Caco-2 (cell line): ENCODE measurements around the gene PGLYRP4. TPM values are rescaled to one million over a fixed set of nuclear protein-coding genes. Genes with fewer than 3 reads are reported as not detected.

Experiments
- BruUV-seq: library from RNA; stranded (reverse); fragments of 400-500 nt; replicated peaks from 2 replicates; lab custom pipeline; 2021; lab: Mats Ljungman, UMichigan
- CTCF ChIA-PET: fragments of 300-600 bp; sonication (Branson Sonifier 250); formaldehyde crosslinking; loops from one replicate; lab custom pipeline; 2022; ENCODE audit warnings: antibody characterized with exemption; lab: Charles Lee
- POLR2A ChIA-PET: fragments of 300-600 bp; sonication (Branson Sonifier 250); formaldehyde crosslinking; loops from one replicate; lab custom pipeline; 2022; ENCODE audit warnings: antibody characterized with exemption; lab: Charles Lee
- DNase-seq, 2 experiments: peaks; one replicate each; pipeline versions ENCODE4 v3.0.0 to v3.0.0-alpha.2; 2020 to 2022
- H3K27me3 ChIP-seq: replicated peaks from 2 replicates; pipeline ENCODE4 v1.6.0; 2011; ENCODE audit warnings: low read length; ENCODE audit not compliant: control insufficient read depth, insufficient read depth
- H3K36me3 ChIP-seq: 2 replicates; pipeline ENCODE4 v1.5.1; 2011; ENCODE audit warnings: low read length; ENCODE audit not compliant: control insufficient read depth, insufficient read depth
- H3K4me1 ChIP-seq: fragments of 250-450 bp; sonication (Bioruptor Pico); 2 replicates; pipeline ENCODE4 v1.5.1; 2020; ENCODE audit warnings: mild to moderate bottlenecking
- H3K4me3 ChIP-seq: 2 replicates; pipeline ENCODE4 v1.5.1; 2011; ENCODE audit warnings: low read depth, mild to moderate bottlenecking, control low read depth, low read length
- H3K9me3 ChIP-seq: fragments of 250-450 bp; sonication (Bioruptor Pico); 2 replicates; pipeline ENCODE4 v1.5.1; 2020; ENCODE audit warnings: mild to moderate bottlenecking, moderate library complexity
- H3K27ac Mint-ChIP-seq: one replicate; pipeline ENCODE4 v1.8.0; 2022; ENCODE audit warnings: mixed read lengths; ENCODE audit not compliant: unreplicated experiment
- H3K27me3 Mint-ChIP-seq: one replicate; pipeline ENCODE4 v1.8.0; 2022; ENCODE audit warnings: mixed read lengths; ENCODE audit not compliant: insufficient read depth, unreplicated experiment
- H3K36me3 Mint-ChIP-seq: one replicate; pipeline ENCODE4 v1.8.0; 2022; ENCODE audit warnings: mild to moderate bottlenecking, mixed read lengths; ENCODE audit not compliant: insufficient read depth, unreplicated experiment
- H3K4me1 Mint-ChIP-seq: one replicate; pipeline ENCODE4 v1.8.0; 2022; ENCODE audit warnings: low read depth, mixed read lengths; ENCODE audit not compliant: unreplicated experiment
- H3K4me3 Mint-ChIP-seq: one replicate; pipeline ENCODE4 v1.8.0; 2022; ENCODE audit warnings: mild to moderate bottlenecking, moderate library complexity, mixed read lengths; ENCODE audit not compliant: unreplicated experiment
- H3K9me3 Mint-ChIP-seq: one replicate; pipeline ENCODE4 v1.8.0; 2022; ENCODE audit warnings: mixed read lengths; ENCODE audit not compliant: unreplicated experiment
- CTCF ChIP-seq, 2 experiments: fragments of 200-600 bp in 1 of 2; IDR thresholded peaks; 1 replicate in 1 of 2; 2 replicates in 1 of 2; pipeline versions ENCODE4 v1.5.1 to v1.8.0; 2011 to 2022; ENCODE audit warnings: antibody characterized with exemption in 1 of 2, control low read depth in 1 of 2, inconsistent platforms in 1 of 2, low read depth in 1 of 2, low read length in 1 of 2, mild to moderate bottlenecking in 1 of 2, moderate library complexity in 1 of 2; ENCODE audit not compliant: insufficient read depth in 1 of 2, severe bottlenecking in 1 of 2, unreplicated experiment in 1 of 2
- intact Hi-C: fragments of 100-400 bp; cut with micrococcal nuclease; formaldehyde crosslinking; loops from one replicate; pipeline ENCODE4 v1.10.0; 2022; ENCODE audit not compliant: unreplicated experiment
- total RNA-seq: library from RNA; stranded (reverse); gene quantifications from 2 replicates; pipeline ENCODE4 v1.2.3, GENCODE V29; 2022

The PGLYRP4 gene
- total RNA-seq, 1 experiment from 2014 or later, result not detected

- H3K36me3 ChIP-seq, result no peaks in the 10 kb centered on the region
- Mint-ChIP-seq H3K4me1 (peaks cover 41% of the 10 kb centered on the region), H3K36me3 (no peaks in the 10 kb centered on the region), H3K27me3 (no peaks in the 10 kb centered on the region), H3K9me3 (peaks cover 14% of the 10 kb centered on the region), H3K4me3 (no peak overlapping the region), H3K27ac (no peak overlapping the region)
- H3K4me3 ChIP-seq, result no peak overlapping the region
- ChIA-PET POLR2A (no interaction called here), CTCF (no interaction called here)
- peaks cover 36% of the 10 kb centered on the region for H3K4me1 ChIP-seq
- H3K27me3 ChIP-seq, result no peaks in the 10 kb centered on the region
- no peak for TF ChIP-seq CTCF (IDR thresholded peaks at IDR 0.05; ENCODE audit: insufficient read depth in 1 of 2, low read depth in 1 of 2, low read length in 1 of 2, severe bottlenecking in 1 of 2, unreplicated experiment in 1 of 2)
- no peak for DNase-seq
- BruUV-seq, result no TSS peak
- intact Hi-C loops, result no loop called here
- H3K9me3 ChIP-seq, result no peaks in the 10 kb centered on the region
Observed at GRCh38 chr1:153341431-153341934, 7.2 kb downstream of the PGLYRP4 start.

- H3K4me1 ChIP-seq, result peaks cover 36% of the 10 kb centered on the region
- Mint-ChIP-seq H3K27me3 (no peaks in the 10 kb centered on the region), H3K4me3 (no peak overlapping the region), H3K4me1 (peaks cover 41% of the 10 kb centered on the region), H3K27ac (no peak overlapping the region), H3K36me3 (no peaks in the 10 kb centered on the region), H3K9me3 (peaks cover 14% of the 10 kb centered on the region)
- BruUV-seq, result no TSS peak
- no peaks in the 10 kb centered on the region for H3K27me3 ChIP-seq
- H3K36me3 ChIP-seq, result no peaks in the 10 kb centered on the region
- no peak overlapping the region for H3K4me3 ChIP-seq
- CTCF ChIA-PET, result no interaction called here
- TF ChIP-seq CTCF (IDR thresholded peaks at IDR 0.05; ENCODE audit: insufficient read depth in 1 of 2, low read depth in 1 of 2, low read length in 1 of 2, severe bottlenecking in 1 of 2, unreplicated experiment in 1 of 2), result no peak
- DNase-seq, result no peak
- POLR2A ChIA-PET, result no interaction called here
- intact Hi-C loops, result no loop called here
- H3K9me3 ChIP-seq, result no peaks in the 10 kb centered on the region
Observed at GRCh38 chr1:153340356-153340755, 8.3 kb downstream of the PGLYRP4 start.

GRCh38 chr1:153339802-153340201 is 8.8 kb downstream of the PGLYRP4 start:
- H3K36me3 ChIP-seq, result no peaks in the 10 kb centered on the region
- Mint-ChIP-seq H3K36me3 (no peaks in the 10 kb centered on the region), H3K27me3 (no peaks in the 10 kb centered on the region), H3K4me1 (peaks cover 41% of the 10 kb centered on the region), H3K27ac (no peak overlapping the region), H3K4me3 (no peak overlapping the region), H3K9me3 (peaks cover 14% of the 10 kb centered on the region)
- H3K9me3 ChIP-seq, result no peaks in the 10 kb centered on the region
- no peak overlapping the region for H3K4me3 ChIP-seq
- peaks cover 36% of the 10 kb centered on the region for H3K4me1 ChIP-seq
- DNase-seq, result no peak
- no TSS peak for BruUV-seq
- H3K27me3 ChIP-seq, result no peaks in the 10 kb centered on the region
- TF ChIP-seq CTCF (IDR thresholded peaks at IDR 0.05; ENCODE audit: insufficient read depth in 1 of 2, low read depth in 1 of 2, low read length in 1 of 2, severe bottlenecking in 1 of 2, unreplicated experiment in 1 of 2), result no peak
- POLR2A ChIA-PET, result no interaction called here
- intact Hi-C loops, result no loop called here
- CTCF ChIA-PET, result no interaction called here
